Stimulated activated CD4-positive, alpha-beta T cell treated with anti-CD3 and anti-CD28 coated beads, TNF-alpha, amount 100 ng/mL, for 1 hour (primary cell): Measurements from ENCODE around the gene SCARB2.
"Not testable (repeated sequence)": the region's sequence is repeated elsewhere in the genome, so short reads cannot be mapped to it uniquely, and the experiment has no call there.

Experiments used
- DNase-seq, 3 donors: peaks; one replicate each; pipeline ENCODE4 v3.0.0-alpha.2; 2020; ENCODE audit warnings: low read depth in 3 of 3, low spot score in 1 of 3

SCARB2 gene, protein sequence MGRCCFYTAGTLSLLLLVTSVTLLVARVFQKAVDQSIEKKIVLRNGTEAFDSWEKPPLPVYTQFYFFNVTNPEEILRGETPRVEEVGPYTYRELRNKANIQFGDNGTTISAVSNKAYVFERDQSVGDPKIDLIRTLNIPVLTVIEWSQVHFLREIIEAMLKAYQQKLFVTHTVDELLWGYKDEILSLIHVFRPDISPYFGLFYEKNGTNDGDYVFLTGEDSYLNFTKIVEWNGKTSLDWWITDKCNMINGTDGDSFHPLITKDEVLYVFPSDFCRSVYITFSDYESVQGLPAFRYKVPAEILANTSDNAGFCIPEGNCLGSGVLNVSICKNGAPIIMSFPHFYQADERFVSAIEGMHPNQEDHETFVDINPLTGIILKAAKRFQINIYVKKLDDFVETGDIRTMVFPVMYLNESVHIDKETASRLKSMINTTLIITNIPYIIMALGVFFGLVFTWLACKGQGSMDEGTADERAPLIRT

GRCh38 chr4:76213415-76214176 lies at the start of gene SCARB2:
SCARB2 (minus strand) TSS chr4:76213824; CDS start chr4:76213543, 281 bp downstream.
- peak; percentile 12 to 57 (median 29) for DNase-seq

- DNase-seq, result no peak
These were observed 46.9 kb upstream of the SCARB2 start for GRCh38 chr4:76260571-76260970.

DNA sequence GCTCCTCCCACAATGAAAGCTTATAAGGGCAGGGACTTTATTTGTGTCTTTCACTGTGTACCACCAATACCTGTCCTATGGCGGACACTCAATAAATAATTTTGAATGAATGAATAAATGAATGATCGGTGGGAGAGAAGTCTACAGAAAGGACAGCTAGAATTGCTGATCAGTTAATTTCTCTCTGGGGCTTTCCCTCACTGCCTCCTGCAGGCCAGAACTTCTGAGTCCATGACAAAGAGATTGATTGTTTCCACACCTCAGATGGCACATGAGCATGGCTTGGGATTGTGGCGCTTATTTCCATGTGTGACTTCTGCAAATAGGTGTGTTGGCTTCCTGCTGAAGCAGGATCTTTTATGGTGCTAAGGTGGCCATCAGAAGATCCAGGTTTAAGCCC lies 44.2 kb upstream of the SCARB2 start:
- no peak for DNase-seq

GRCh38 chr4:76256968-76257367 lies 43.3 kb upstream of the SCARB2 start:
- DNase-seq, result no peak

DNA sequence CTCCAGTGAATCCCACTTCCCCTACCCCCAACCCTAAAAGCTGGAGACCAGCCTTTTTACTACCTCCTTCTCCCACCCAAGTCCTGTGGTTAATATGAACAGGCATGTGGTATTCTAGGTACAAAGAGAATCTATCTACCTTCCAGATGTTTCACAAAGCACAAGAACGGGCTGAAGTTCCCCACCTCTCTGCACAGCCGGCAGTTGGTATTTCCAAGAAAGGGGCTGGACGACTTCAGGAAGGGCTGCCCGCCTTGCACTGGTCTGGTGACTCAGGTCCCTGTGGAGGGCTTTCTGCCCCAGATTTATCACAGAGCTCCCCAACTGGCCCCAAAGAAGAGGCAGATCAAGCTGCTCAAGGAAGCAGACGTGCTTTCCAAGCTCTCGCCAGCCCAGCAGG lies 42.4 kb upstream of the SCARB2 start:
- no peak for DNase-seq

DNA sequence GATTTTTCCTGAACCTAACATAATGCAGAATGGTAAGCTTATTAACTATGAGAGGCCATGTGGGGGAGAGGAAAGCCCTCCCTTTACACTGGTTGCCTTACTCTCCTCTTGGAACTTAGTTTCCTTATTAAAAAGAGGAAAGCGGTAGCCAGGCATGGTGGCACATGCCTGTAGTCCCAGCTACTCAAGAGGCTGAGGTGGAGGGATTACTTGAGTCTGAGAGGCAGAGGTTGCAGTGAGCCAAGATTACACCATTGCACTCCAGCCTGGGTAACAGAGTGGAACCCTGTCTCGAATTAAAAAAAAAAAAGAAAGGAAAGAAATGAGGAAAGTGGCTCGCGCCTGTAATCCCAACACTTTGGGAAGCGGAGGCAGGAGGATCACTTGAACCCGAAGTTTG lies 39.9 kb upstream of the SCARB2 start:
- DNase-seq, result no peak

- no peak for DNase-seq
These were observed 38.6 kb upstream of the SCARB2 start for GRCh38 chr4:76252271-76252653.

- DNase-seq, result peak in 1 of 3 donors; percentile 11
These were observed 38.0 kb upstream of the SCARB2 start, which contains the start of gene FAM47E for GRCh38 chr4:76251441-76252270. FAM47E (plus strand) TSS chr4:76251721; CDS start chr4:76251747, 26 bp downstream.

DNA sequence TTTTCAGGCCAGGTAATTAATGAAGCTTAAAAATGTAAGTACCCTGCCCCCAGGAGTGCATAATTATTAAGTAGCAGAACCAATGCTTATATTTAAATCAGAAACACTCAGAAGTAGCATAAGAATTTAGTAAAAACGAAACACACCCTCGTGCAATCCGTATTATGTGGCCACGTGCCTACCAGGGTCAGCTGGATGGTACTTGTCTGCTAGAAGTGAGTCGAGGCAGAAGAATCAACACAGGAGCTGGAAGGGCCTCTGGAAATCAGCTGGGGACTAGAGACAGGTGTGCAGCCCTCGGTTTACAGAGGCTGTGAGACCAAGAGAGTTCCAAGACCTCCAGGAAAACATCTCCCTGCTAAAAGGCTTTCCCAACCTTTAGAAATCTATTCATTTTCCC lies 37.3 kb upstream of the SCARB2 start:
- DNase-seq, result no peak

DNA sequence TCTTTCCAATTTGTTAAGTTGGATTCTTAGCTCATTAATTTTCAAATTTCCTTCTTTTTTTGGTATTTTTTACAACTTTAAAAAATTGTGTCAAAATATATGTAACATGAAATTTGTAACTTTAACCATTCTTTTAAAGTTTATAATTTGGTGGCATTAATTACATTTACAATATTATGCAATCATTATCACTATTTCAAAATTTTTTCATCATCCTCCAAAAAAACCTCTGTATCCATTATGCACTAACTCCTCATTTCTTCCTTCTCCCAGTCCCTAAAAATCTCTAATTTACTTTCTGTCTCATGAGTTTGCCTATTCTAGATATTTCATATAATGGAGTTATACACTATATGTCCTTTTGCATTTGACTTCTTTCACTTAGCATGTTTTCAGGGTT lies 33.2 kb upstream of the SCARB2 start:
- DNase-seq, result no peak

DNA sequence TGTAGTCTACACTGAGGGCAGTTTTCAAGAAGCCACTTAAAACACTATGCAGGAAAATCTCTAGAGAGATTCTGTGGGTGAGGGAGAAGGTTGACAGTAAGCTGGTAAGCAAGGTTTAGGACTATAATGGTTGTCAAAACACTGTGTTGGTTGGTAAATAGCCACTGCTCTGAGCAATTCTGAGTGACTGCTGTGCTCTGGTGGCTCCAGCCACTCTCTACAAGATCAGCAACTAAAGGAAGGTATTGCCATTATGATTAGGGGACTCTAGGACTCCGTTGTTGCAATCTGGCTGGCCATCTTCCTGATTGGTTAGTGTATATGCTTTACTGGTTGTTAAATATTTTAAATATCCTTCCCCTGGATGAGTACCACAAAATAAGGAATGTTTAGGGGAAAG lies 32.4 kb upstream of the SCARB2 start:
- DNase-seq, result no peak

DNA sequence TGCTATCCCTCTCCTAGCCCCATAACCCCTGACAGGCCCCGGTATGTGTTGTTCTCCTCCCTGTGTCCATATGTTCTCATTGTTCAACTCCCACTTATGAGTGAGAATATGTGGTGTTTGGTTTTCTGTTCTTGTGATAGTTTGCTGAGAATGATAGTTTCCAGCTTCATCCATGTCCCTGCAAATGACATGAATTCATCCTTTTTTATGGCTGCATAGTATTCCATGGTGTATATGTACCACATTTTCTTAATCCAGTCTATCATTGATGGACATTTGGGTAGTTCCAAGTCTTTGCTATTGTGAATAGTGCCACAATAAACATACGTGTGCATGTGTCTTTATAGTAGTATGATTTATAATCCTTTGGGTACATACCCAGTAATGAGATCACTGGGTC lies 30.3 kb upstream of the SCARB2 start:
- DNase-seq, result not testable (repeated sequence)

DNA sequence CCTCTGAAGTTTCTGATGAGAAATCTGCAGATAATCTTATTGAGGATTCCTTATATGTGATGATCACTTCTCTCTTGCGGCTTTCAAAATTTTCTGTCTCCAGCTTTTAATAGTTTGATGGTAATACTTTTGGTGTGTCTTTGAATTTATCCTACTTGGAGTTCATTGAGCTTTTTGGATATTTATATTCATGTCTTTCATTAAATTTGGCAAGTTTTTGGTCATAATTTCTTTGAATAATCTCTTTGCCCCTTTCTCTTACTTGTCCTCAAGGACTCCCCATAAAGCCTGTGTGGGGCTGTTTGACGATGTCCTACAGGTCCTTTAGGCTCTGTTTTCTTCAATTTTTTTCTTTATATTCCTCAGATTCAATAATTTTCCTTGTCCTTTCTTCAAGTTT lies 26.6 kb upstream of the SCARB2 start:
- no peak for DNase-seq

- DNase-seq, result no peak
These were observed 25.1 kb upstream of the SCARB2 start for GRCh38 chr4:76238701-76239100.

DNA sequence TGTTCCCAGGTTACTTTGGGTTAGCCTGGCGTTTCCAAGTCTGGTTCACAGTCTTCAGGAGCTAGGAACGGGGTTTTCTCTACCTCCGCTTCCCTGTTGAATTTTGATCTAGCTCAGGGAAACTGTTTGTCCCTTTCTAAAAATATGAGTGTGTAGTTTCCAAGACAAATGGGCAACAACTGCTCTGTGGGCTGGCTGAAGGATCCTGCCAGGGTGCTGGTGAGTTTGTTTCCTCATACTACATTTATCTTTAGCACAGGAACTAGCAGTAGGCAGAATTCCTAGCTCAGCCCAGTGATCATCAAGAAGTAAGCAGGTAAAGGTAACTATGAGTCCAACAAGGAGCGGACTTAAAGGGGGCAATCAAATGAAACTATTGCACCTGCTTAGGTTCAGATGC lies 24.6 kb upstream of the SCARB2 start:
- no peak for DNase-seq

DNA sequence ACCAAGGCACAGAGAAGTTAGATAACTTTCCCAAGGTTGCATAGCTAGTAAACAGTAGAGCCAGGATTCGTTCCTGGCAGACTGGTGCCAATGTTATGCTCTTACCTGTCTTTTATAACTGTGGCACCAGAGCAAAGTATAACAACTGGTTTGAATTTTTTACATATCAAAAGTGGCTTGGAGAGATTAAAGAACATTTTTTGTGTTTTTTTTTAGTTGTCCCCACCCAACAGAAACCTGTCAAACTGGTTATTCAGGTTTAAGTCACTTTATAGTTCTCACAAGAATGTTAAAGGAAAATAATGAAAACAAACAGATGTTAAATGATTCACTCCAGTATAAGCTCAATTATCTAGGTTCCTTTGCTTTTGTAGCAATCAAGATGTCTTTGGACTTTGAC lies 22.3 kb upstream of the SCARB2 start:
- DNase-seq, result no peak

DNA sequence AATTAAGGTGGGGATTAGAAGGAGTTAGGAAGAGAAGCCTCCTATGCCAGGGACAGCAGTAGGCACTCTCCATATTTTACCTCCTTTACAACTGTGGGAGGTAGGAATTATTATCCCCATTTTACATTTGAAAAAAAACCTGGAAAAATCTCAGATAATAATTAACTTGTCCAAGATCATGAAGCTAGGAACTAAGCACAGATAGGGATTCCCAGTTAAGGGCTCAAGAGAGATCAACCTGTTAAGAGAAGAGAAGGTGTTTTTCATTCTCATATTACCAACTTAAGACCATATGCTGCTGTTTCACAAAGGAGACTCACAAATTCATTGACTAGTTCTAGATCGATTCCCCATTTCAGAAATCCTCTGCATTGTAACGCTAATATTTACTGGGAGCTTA lies 21.8 kb upstream of the SCARB2 start:
- DNase-seq, result no peak

DNA sequence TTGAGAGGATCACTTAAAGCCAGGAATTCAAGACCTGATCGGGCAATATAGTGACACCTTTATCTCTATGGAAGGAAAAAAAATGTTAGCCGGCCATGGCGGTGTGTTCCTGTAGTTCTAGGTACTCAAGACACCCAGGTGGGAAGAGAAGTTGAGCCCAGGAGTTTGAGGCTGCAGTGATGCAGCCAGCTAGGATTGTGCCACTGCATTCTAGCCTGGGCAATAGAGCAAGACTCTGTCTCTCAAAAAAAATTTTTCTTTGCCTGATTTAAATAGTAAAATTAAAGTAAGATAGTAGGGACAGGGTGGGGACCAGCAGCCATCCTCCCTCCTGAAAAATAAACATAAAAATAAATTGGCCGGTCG lies 21.0 kb upstream of the SCARB2 start:
- no peak for DNase-seq

DNA sequence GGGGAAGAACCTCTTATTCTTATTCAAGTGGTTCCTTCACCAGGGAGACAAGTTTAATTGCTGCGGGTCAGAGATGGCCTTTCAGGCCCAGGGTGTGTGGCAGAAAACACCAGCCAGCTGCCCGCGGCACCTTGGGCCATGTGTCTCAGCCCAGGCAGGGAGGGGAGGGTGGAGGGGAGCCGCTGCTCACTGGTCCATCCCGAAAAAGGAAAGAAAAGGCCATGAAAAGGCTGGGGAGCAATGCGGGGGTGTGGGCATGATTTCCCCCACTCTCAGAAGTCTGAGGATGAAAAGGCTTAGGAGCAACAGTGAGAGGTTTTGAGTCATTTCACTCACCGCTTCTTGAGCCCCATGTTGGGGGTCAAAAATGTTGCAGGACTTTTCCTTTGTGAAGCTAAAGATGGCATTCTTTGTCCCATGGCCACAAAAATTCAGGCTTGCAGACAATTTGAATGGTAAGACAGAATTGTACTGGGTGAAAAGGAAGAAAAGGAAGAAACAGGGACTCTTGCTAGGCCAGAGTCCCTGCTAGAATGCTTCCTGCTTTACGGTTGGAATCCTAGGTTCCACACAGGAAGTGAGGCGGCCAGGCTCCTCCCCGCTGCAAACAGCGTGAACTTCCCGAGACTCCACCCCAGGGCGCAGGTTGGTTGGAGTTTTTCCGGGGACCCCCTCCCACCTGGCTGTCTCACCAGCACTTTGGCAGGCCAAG lies 20.5 kb upstream of the SCARB2 start:
- no peak for DNase-seq

GRCh38 chr4:76233529-76233928 lies 19.9 kb upstream of the SCARB2 start:
- DNase-seq, result no peak

- no peak for DNase-seq
These were observed 19.5 kb upstream of the SCARB2 start for GRCh38 chr4:76233083-76233482.
